GM12891 (cell line): ENCODE data around the gene GAS7.

Experiments used
- POLR2AphosphoS5 ChIP-seq: IDR thresholded peaks from 2 replicates; pipeline ENCODE4 v1.6.1; 2011; ENCODE audit warnings: low read depth, low read length, control low read depth
- TAF1 ChIP-seq: IDR thresholded peaks from 2 replicates; pipeline ENCODE4 v1.6.1; 2011; ENCODE audit warnings: low read depth, low read length, control low read depth

DNA sequence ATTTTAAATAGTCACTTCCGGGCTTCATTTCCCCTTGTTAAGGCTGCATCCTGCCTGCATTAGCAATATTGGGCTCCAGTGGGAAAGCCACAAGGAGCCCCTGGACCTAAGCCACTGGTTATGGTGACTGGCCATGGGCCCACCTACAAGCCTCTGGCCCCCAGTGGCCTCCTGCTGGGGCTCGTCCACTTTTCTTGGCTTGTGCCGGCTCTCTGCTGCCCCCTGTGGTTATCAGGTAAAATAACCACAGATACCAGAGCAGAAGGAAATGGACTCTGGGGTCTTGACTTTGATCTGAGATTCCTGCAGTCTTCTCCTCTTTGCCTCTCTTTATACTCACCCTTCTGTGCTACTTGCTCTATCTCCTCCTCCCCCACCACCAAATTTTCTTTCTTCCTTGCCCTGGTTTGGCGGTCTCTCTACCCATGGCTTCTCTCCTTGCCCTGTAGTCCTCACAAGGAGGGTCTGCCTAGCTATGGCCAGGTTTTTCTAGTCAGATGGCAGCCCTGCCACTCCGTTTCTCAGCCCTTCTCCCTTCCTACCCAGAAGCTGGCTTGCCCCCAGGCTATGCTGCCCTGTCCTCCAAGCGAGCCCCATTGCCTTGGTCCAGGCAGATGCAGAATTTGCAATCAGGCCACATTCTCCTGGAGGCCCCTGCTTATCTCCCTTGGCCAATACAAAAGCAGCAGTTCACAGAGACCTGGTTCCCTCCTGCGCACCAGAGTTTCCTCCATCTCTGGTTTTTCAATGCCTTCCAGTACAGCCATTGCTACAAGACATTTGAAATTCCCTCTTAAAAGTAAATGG lies 210.4 kb downstream of the GAS7 start:
- TF ChIP-seq POLR2AphosphoS5 (no peak), TAF1 (no peak)
